HepG2 (cell line): ENCODE results near the gene RPP14. TPM values are rescaled to one million over a fixed set of nuclear protein-coding genes. Genes with fewer than 3 reads are reported as not detected.

ENCODE experiments used
- ATAC-seq: fragments of 200-7000 bp; cut with Tn5 transposase; 3 replicates; pipeline ENCODE4 v1.9.1; 2020; ENCODE audit warnings: mild to moderate bottlenecking, moderate library complexity
- BruUV-seq: library from RNA; stranded (reverse); fragments of 400-500 nt; replicated peaks from 2 replicates; lab custom pipeline; 2021; lab: Mats Ljungman, UMichigan
- CTCF ChIA-PET: fragments of 300-600 bp; formaldehyde crosslinking; extraction: SDS; loops from one replicate; lab custom pipeline; 2021; ENCODE audit warnings: low total read pairs, inconsistent platforms, low intra/inter-chr PET ratio; lab: Yijun Ruan, JAX
- POLR2A ChIA-PET: fragments of 350-600 bp; sonication (Branson Sonifier 250); formaldehyde crosslinking; loops from one replicate; lab custom pipeline; 2020; ENCODE audit warnings: antibody characterized with exemption, inconsistent platforms; lab: Yijun Ruan, JAX
- DNase-seq: peaks from one replicate; pipeline ENCODE4 v3.0.0-alpha.2; 2015; ENCODE audit warnings: low spot score
- FAIRE-seq: peaks from 3 replicates; lab custom pipeline; 2011; peaks lifted over from hg19 to GRCh38; lab: Jason Lieb, UNC
- H2AFZ ChIP-seq: one replicate; pipeline ENCODE4 v1.6.1; 2011; ENCODE audit warnings: low read length, inconsistent platforms
- H3K27ac ChIP-seq: fragments of 300-600 bp; 3 replicates; pipeline ENCODE4 v1.8.0; 2011; ENCODE audit warnings: mixed run types, mild to moderate bottlenecking, mixed read lengths, low read length, inconsistent platforms; ENCODE audit not compliant: insufficient read depth; ENCODE audit errors: extremely low read length
- H3K27me3 ChIP-seq, 2 experiments: fragments of 200-600 bp in 1 of 2; 2 replicates in 1 of 2; 3 replicates in 1 of 2; pipeline versions ENCODE4 v1.6.0 to v1.8.0; 2011; ENCODE audit warnings: low read length in 2 of 2, mild to moderate bottlenecking in 2 of 2, moderate library complexity in 2 of 2, inconsistent platforms in 1 of 2; ENCODE audit not compliant: insufficient read depth in 2 of 2, control insufficient read depth in 1 of 2
- H3K36me3 ChIP-seq, 2 experiments: fragments of 200-600 bp in 1 of 2; replicated peaks in 1 of 2; 2 replicates in 1 of 2; 3 replicates in 1 of 2; pipeline versions ENCODE4 v1.5.1 to v1.8.0; 2011; ENCODE audit warnings: low read length in 2 of 2, inconsistent platforms in 1 of 2; ENCODE audit not compliant: insufficient read depth in 2 of 2, control insufficient read depth in 1 of 2
- H3K4me1 ChIP-seq: 2 replicates; pipeline ENCODE4 v1.5.1; 2012; ENCODE audit warnings: low read length, inconsistent platforms; ENCODE audit not compliant: insufficient read depth
- H3K4me2 ChIP-seq: 2 replicates; pipeline ENCODE4 v1.6.0; 2011; ENCODE audit warnings: low read depth, low read length, inconsistent platforms
- H3K4me3 ChIP-seq, 3 experiments: fragments of 200-600 bp in 1 of 3; sonication (generic), shearing (Covaris generic) in 1 of 3; replicated peaks in 1 of 3; 2 replicates each; pipeline ENCODE4 v1.5.1; 2011 to 2016; ENCODE audit warnings: low read length in 3 of 3, inconsistent platforms in 2 of 3, low read depth in 2 of 3, mild to moderate bottlenecking in 2 of 3, control low read depth in 1 of 3, mixed read lengths in 1 of 3; ENCODE audit not compliant: insufficient read depth in 1 of 3
- H3K79me2 ChIP-seq: one replicate; pipeline ENCODE4 v1.6.1; 2011; ENCODE audit warnings: low read length, inconsistent platforms; ENCODE audit not compliant: insufficient read depth
- H3K9ac ChIP-seq: 2 replicates; pipeline ENCODE4 v1.6.0; 2011; ENCODE audit warnings: mild to moderate bottlenecking, low read depth, low read length, inconsistent platforms; ENCODE audit not compliant: insufficient read depth
- H3K9me3 ChIP-seq: 2 replicates; pipeline ENCODE4 v1.5.1; 2012; ENCODE audit warnings: mild to moderate bottlenecking, low read length
- H4K20me1 ChIP-seq: 2 replicates; pipeline ENCODE4 v1.6.0; 2011; ENCODE audit warnings: inconsistent platforms, mild to moderate bottlenecking, low read length, moderate library complexity; ENCODE audit not compliant: insufficient read depth
- GATAD2A ChIP-seq: IDR thresholded peaks from 2 replicates; pipeline ENCODE4 v1.6.1; 2016
- HIC2 ChIP-seq: sonication (generic); formaldehyde crosslinking; IDR thresholded peaks from 2 replicates; pipeline ENCODE4 v1.9.0; 2022; ENCODE audit warnings: low read depth, missing genetic modification reagents
- MZF1 ChIP-seq: sonication (generic); formaldehyde crosslinking; IDR thresholded peaks from 2 replicates; pipeline ENCODE4 v1.8.1; 2023; ENCODE audit warnings: mild to moderate bottlenecking, missing genetic modification reagents, borderline replicate concordance
- PCBP2 ChIP-seq: fragments of 200-400 bp; formaldehyde crosslinking; optimal IDR thresholded peaks from 2 replicates; pipeline ENCODE3; 2018; ENCODE audit warnings: low read length, low read depth; ENCODE audit not compliant: poor library complexity, severe bottlenecking
- REST ChIP-seq, 2 experiments: IDR thresholded peaks; 2 replicates each; pipeline ENCODE4 v1.6.1; 2011 to 2012; ENCODE audit warnings: low read length in 2 of 2, borderline replicate concordance in 1 of 2, low read depth in 1 of 2, mild to moderate bottlenecking in 1 of 2, moderate library complexity in 1 of 2
- ZNF121 ChIP-seq: sonication (generic); formaldehyde crosslinking; IDR thresholded peaks from 2 replicates; pipeline ENCODE4 v1.5.0; 2020; ENCODE audit warnings: mild to moderate bottlenecking, missing genetic modification reagents
- ZNF205 ChIP-seq: IDR thresholded peaks from 2 replicates; pipeline ENCODE4 v1.6.1; 2018; ENCODE audit warnings: missing biosample characterization, missing genetic modification reagents
- WGBS: methylation state at CpG from one replicate; pipeline ENCODE4 v1.1.6; 2017; ENCODE audit warnings: low lambda C conversion rate; 5-methylcytosine and 5-hydroxymethylcytosine counted together
- in situ Hi-C: cut with HindIII; loops from 2 replicates; pipeline ENCODE4 v1.10.0; 2017; ENCODE audit warnings: low pct_unique_long_range_greater_than_20kb; ENCODE audit not compliant: extremely low pct_ligation_motif_present
- intact Hi-C: fragments of 100-400 bp; cut with micrococcal nuclease; formaldehyde crosslinking; loops from one replicate; pipeline ENCODE4 v1.10.0; 2022; ENCODE audit not compliant: unreplicated experiment
- polyA plus RNA-seq, 8 experiments: library from polyadenylated mRNA; depleted of rRNA in 3 of 8; stranded (reverse) in 7 of 8; unstranded in 1 of 8; fragments of >200 nt; fragmentation: Illumina TruSeq in 4 of 8; extraction: Trizol in 4 of 8; gene quantifications; 2 replicates each; pipeline versions ENCODE4 v1.2.1 to v1.2.3, GENCODE V29; 2011 to 2016; ENCODE audit warnings: low read depth in 4 of 8, missing spikeins in 1 of 8, mixed read lengths in 1 of 8; ENCODE audit not compliant: insufficient read depth in 1 of 8
- total RNA-seq, 5 experiments: library from RNA; depleted of rRNA; stranded (reverse); fragments of >200 nt; fragmentation: Illumina TruSeq; extraction: Trizol; gene quantifications; 2 replicates each; pipeline ENCODE4 v1.2.3, GENCODE V29; 2016; ENCODE audit warnings: low read depth in 1 of 5
- TF ChIP-seq, protein P1 (sequence below): sonication (generic); formaldehyde crosslinking; IDR thresholded peaks from 2 replicates; pipeline ENCODE4 v1.5.1; 2020; ENCODE audit warnings: mild to moderate bottlenecking, missing genetic modification reagents, borderline replicate concordance

RPP14 gene
- total and polyA plus RNA-seq, 2 of the 13 experiments (the other 11 are each of a cell fraction or from before 2014, with no cell fraction given), result 15.4 to 16.2 TPM

DNA sequence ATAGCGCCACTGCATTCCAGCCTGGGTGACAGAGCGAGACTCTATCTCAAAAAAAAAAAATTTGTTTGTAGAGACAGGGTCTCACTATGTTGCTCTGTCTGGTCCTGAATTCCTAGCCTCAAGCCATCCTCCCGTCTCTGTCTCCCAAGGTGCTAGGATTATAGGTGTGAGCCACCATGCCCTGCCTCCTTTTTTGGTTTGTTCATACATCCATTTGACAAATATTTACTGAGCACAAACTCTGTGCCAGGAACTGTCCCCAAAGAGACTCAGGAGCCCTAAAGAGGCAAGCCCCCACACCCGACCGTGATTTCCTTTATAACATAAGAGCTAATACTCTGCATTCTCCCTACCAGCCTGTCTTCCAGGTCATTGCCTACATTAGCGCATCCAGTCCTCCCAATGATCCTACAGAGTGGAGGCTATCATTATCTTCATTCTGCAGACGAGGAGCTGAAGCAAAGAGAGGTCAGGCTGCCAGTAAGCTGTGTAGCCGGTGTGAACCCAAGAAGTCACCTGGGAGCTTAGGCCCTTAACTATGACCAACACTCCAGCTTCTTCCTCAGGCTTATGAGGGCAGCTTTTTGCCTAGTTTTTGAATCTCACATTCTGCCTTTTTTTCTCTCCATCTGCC lies 20.3 kb downstream of the RPP14 start:
- TF ChIP-seq MZF1 (CRISPR knock-in tag), result no peak
- peak; percentile 63; the same call in 1 of the 2 replicates for TF ChIP-seq ZNF205 (CRISPR knock-in tag)
- peak; percentile 81; the same call in 1 of the 2 replicates for TF ChIP-seq ZNF121 (CRISPR knock-in tag)
- in situ Hi-C loops (loop anchor here (10.0 kb wide), 1 partner anchor 208 kb away; the partner anchor contains the start of gene ACOX2), intact Hi-C loops (no loop called here)
- Histone ChIP-seq H3K27me3 (no peaks in the 10 kb centered on the region), H3K27ac (no peak overlapping the region), H2AFZ (no peak overlapping the region), H3K36me3 (no peaks in the 10 kb centered on the region), H3K4me3 (no peak overlapping the region), H3K4me2 (peak overlapping the region; percentile 27; the same call in 1 of the 2 replicates), H3K4me1 (peaks cover 66% of the 10 kb centered on the region), H3K9ac (no peak overlapping the region), H4K20me1 (no peaks in the 10 kb centered on the region), H3K9me3 (no peaks in the 10 kb centered on the region), H3K79me2 (no peaks in the 10 kb centered on the region)
- CTCF ChIA-PET, result no interaction called here
- no TSS peak for BruUV-seq
- no peak; the same call in 1 of the 3 replicates for ATAC-seq
- no peak for DNase-seq
- no peak for FAIRE-seq
- POLR2A ChIA-PET, result interaction anchor here (3.6 kb wide), 1 partner anchor 20 kb away, joined by 18 read pairs; the partner anchor contains the start of genes HTD2 and RPP14
- 45% methylated on average over 8 of the region's 8 CpGs for WGBS

DNA sequence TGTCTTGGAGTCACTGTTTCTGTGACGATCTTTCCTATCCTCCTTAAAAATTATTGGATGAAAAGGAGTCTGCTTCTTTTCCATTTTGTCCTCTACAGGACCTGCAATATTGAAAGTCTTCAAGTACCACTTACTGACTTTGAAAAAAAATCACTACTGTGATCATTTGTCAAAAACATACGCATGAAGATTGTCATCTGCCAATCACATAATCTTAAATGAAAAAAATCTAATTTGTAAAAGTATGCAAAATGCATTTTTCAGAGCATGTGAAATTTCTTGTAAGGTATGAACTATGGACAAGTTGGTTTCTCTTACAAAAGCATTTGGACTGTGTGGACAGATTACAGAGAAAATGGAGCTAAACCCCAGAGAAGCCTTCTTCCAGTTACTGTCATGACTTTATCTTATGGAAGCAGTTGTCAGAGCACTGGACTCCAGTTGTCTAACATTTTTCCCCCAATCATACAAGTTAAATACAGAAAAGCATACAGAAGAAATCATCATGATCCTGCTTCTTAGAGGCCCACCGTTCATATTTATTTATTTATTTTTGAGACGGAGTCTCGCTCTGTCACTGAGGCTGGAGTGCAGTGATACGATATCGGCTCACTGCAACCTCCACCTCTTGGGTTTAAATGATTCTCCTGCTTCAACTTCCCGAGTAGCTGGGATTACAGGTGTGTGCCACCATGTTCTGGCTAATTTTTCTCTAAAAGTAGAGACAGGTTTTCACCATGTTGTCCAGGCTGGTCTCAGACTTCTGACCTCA lies 23.3 kb downstream of the RPP14 start:
- H3K36me3 ChIP-seq, result no peaks in the 10 kb centered on the region
- H3K27me3 ChIP-seq, result no peaks in the 10 kb centered on the region; a peak in 1 of 5 replicates
- peaks cover 55% of the 10 kb centered on the region for H3K4me1 ChIP-seq
- no TSS peak for BruUV-seq
- DNase-seq (no peak), ATAC-seq (no peak), FAIRE-seq (no peak)
- H4K20me1 ChIP-seq, result no peaks in the 10 kb centered on the region
- H3K27ac ChIP-seq, result no peak overlapping the region
- H3K4me3 ChIP-seq, result no peak overlapping the region
- 66% methylated on average over 8 of the region's 8 CpGs for WGBS
- ChIA-PET CTCF (no interaction called here), POLR2A (no interaction called here)
- in situ Hi-C loops (loop anchor here (10.0 kb wide), 1 partner anchor 205 kb away; the partner anchor contains the start of gene ACOX2), intact Hi-C loops (no loop called here)
- peaks cover 7% of the 10 kb centered on the region for H3K79me2 ChIP-seq
- no peak overlapping the region for H3K9ac ChIP-seq
- H3K4me2 ChIP-seq, result no peak overlapping the region
- no peak overlapping the region for H2AFZ ChIP-seq
- no peaks in the 10 kb centered on the region for H3K9me3 ChIP-seq
- no peak for TF ChIP-seq GATAD2A (CRISPR knock-in tag)
- TF ChIP-seq HIC2 (CRISPR knock-in tag), result no peak
- no peak for TF ChIP-seq REST (IDR thresholded peaks at IDR 0.05; ENCODE audit: borderline replicate concordance in 1 of 2, low read depth in 1 of 2, low read length in 2 of 2)
- TF ChIP-seq, protein P1, sequence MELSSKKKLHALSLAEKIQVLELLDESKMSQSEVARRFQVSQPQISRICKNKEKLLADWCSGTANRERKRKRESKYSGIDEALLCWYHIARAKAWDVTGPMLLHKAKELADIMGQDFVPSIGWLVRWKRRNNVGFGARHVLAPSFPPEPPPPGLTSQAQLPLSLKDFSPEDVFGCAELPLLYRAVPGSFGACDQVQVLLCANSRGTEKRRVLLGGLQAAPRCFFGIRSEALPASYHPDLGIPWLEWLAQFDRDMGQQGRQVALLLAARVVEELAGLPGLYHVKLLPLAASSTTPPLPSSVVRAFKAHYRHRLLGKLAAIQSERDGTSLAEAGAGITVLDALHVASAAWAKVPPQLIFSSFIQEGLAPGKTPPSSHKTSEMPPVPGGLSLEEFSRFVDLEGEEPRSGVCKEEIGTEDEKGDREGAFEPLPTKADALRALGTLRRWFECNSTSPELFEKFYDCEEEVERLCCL (CRISPR knock-in tag), result no peak
- TF ChIP-seq PCBP2, result no peak
